ENCODE measurements around the gene ORC5. TPM values are rescaled to one million over a fixed set of nuclear protein-coding genes. Genes with fewer than 3 reads are reported as not detected.

Gene ORC5
- total and polyA plus RNA-seq, 2 of the 13 experiments (the other 11 are each of a cell fraction or from before 2014, with no cell fraction given), result 4.8 to 18.8 TPM

DNA sequence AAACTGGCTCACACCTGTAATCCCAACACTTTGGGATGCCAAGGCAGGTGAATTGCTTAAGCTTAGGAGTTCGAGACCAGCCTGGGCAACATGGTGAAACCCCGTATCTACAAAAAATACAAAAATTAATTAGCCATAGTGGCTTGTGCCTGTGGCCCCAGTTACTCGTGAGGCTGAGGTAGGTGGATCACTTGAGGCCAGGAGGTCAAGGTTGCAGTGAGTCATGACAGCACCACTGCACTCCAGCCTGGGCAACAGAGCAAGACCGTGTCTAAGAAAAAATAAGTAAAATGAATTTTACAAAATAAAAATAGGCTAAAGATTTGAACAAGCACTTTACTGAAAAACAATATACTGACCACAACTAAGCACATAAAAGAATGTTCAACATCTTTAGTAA, 9.8 kb upstream of the ORC5 start:
- no peak for DNase-seq (ENCODE audit: low spot score)
- Histone ChIP-seq H3K79me2 (ENCODE audit: insufficient read depth, low read length) (no peaks in the 10 kb centered on the region), H2AFZ (ENCODE audit: low read length) (no peak overlapping the region), H3K36me3 (replicated peaks in 1 of 2; ENCODE audit: control insufficient read depth in 1 of 2, insufficient read depth in 2 of 2, low read length in 2 of 2) (no peaks in the 10 kb centered on the region), H3K27me3 (ENCODE audit: control insufficient read depth in 1 of 2, insufficient read depth in 2 of 2, low read length in 2 of 2) (no peaks in the 10 kb centered on the region), H3K9me3 (ENCODE audit: low read length) (peaks cover 11% of the 10 kb centered on the region; the same call in 1 of the 2 replicates), H3K4me2 (ENCODE audit: low read depth, low read length) (no peak overlapping the region), H3K27ac (ENCODE audit: extremely low read length, insufficient read depth, low read length) (no peak overlapping the region), H3K9ac (ENCODE audit: insufficient read depth, low read depth, low read length) (no peak overlapping the region), H3K4me1 (ENCODE audit: insufficient read depth, low read length) (no peaks in the 10 kb centered on the region), H4K20me1 (ENCODE audit: insufficient read depth, low read length) (no peaks in the 10 kb centered on the region), H3K4me3 (replicated peaks in 1 of 3; ENCODE audit: insufficient read depth in 1 of 3, low read depth in 2 of 3, low read length in 3 of 3) (no peak overlapping the region)
- BruUV-seq (replicated peaks), result no TSS peak
- ChIA-PET CTCF (ENCODE audit: low intra/inter-chr PET ratio, low total read pairs) (no interaction called here), POLR2A (interaction anchor here (1.1 kb wide), 1 partner anchor 9 kb away, joined by 3 read pairs; no protein-coding TSS in a partner anchor)
- in situ Hi-C loops (cut with HindIII; ENCODE audit: extremely low pct_ligation_motif_present, low pct_unique_long_range_greater_than_20kb), result no loop called here
- no peak for TF ChIP-seq DR1 (CRISPR knock-in tag; IDR thresholded peaks at IDR 0.05)
- peak; percentile 70 for TF ChIP-seq FOSL2 (CRISPR knock-in tag; IDR thresholded peaks at IDR 0.05)
- no peak for TF ChIP-seq NFIB (CRISPR knock-in tag; IDR thresholded peaks at IDR 0.05; ENCODE audit: borderline replicate concordance)
- TF ChIP-seq PHF8 (CRISPR knock-in tag; IDR thresholded peaks at IDR 0.05), result no peak
- peak; percentile 37; the same call in 1 of the 2 replicates for TF ChIP-seq NR2F6 (IDR thresholded peaks at IDR 0.05)
- 0 out of 2 replicates have a peak, but pooled peaks have one; percentile 38 for TF ChIP-seq NR2F6 (CRISPR knock-in tag; IDR thresholded peaks at IDR 0.05)
- TF ChIP-seq ZSCAN31 (CRISPR knock-in tag; IDR thresholded peaks at IDR 0.05; ENCODE audit: low read depth), result no peak
- TF ChIP-seq, protein P1, sequence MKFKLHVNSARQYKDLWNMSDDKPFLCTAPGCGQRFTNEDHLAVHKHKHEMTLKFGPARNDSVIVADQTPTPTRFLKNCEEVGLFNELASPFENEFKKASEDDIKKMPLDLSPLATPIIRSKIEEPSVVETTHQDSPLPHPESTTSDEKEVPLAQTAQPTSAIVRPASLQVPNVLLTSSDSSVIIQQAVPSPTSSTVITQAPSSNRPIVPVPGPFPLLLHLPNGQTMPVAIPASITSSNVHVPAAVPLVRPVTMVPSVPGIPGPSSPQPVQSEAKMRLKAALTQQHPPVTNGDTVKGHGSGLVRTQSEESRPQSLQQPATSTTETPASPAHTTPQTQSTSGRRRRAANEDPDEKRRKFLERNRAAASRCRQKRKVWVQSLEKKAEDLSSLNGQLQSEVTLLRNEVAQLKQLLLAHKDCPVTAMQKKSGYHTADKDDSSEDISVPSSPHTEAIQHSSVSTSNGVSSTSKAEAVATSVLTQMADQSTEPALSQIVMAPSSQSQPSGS (CRISPR knock-in tag; IDR thresholded peaks at IDR 0.05), result no peak
- TF ChIP-seq NFATC3 (CRISPR knock-in tag; IDR thresholded peaks at IDR 0.05), result no peak
- 0 out of 4 replicates have a peak, but pooled peaks of 1 of the 2 experiments have one; percentile 52 for TF ChIP-seq NR2F1 (CRISPR knock-in tag; IDR thresholded peaks at IDR 0.05)
- peak; percentile 63 for TF ChIP-seq ZNF121 (CRISPR knock-in tag; IDR thresholded peaks at IDR 0.05)
- 10% methylated on average over 4 of the region's 4 CpGs for WGBS (ENCODE audit: low lambda C conversion rate)
- intact Hi-C loops (cut with micrococcal nuclease; ENCODE audit: unreplicated experiment), result no loop called here
- no peak for ATAC-seq
- FAIRE-seq, result no peak

All from HepG2 (cell line).